ENCODE results near the gene LTN1. TPM values are rescaled to one million over a fixed set of nuclear protein-coding genes. Genes with fewer than 3 reads are reported as not detected.

Gene LTN1
- total RNA-seq, 1 experiment from 2014 or later: 23.9 TPM

- no peak overlapping the region for H2BK12ac ChIP-seq (ENCODE audit: insufficient read length, low read depth, low read length)
- H3K23me2 ChIP-seq (ENCODE audit: insufficient read length, low read depth, low read length, poor library complexity, severe bottlenecking): no peaks in the 10 kb centered on the region
- Mint-ChIP-seq H3K36me3 (ENCODE audit: insufficient read depth in 1 of 3, low read depth in 3 of 3) (peaks cover 4 to 5% (median 5%) of the 10 kb centered on the region in 3 experiments; a peak in 5 of 7 replicates), H3K4me3 (no peak overlapping the region), H3K27me3 (ENCODE audit: low read depth) (peaks cover 5% of the 10 kb centered on the region; the same call in 1 of the 2 replicates), H3K9me3 (peaks cover 4 to 12% of the 10 kb centered on the region in 2 experiments), H3K4me1 (no peaks in the 10 kb centered on the region), H3K27ac (no peak overlapping the region)
- no peak overlapping the region for H2BK20ac ChIP-seq (ENCODE audit: low read depth, low read length, poor library complexity, severe bottlenecking)
- no peak overlapping the region for H3K9ac ChIP-seq (ENCODE audit: extremely low read depth, insufficient read length, low read length)
- no peak overlapping the region for H3K56ac ChIP-seq (ENCODE audit: insufficient read length, low read depth, low read length)
- H3K4ac ChIP-seq (ENCODE audit: low read depth, low read length): no peak overlapping the region
- H3K14ac ChIP-seq (ENCODE audit: insufficient read depth, low read length): no peak overlapping the region
- H3T11ph ChIP-seq (ENCODE audit: low read length): no peak overlapping the region
- TF ChIP-seq CTCF (conservative IDR thresholded peaks at IDR 0.05): no peak
- no peak overlapping the region for H3K23ac ChIP-seq (ENCODE audit: insufficient read length, low read depth, low read length)
- no peak overlapping the region for H3K4me2 ChIP-seq (ENCODE audit: insufficient read depth, insufficient read length, low read length)
- no peak overlapping the region for H2BK120ac ChIP-seq (ENCODE audit: low read depth, low read length, poor library complexity, severe bottlenecking)
- H3K18ac ChIP-seq (ENCODE audit: insufficient read length, low read depth, low read length): no peak overlapping the region
- H2BK5ac ChIP-seq (ENCODE audit: insufficient read length, low read length): no peak overlapping the region
- no peaks in the 10 kb centered on the region for H3K9me3 ChIP-seq (ENCODE audit: control insufficient read depth, low read depth, low read length)
- no peaks in the 10 kb centered on the region for H4K20me1 ChIP-seq (ENCODE audit: control insufficient read depth, insufficient read depth, insufficient read length)
- no peak overlapping the region for H2AFZ ChIP-seq (ENCODE audit: low read length)
- no peak overlapping the region for H2BK15ac ChIP-seq (ENCODE audit: low read depth, low read length)
- no peaks in the 10 kb centered on the region for H3K79me2 ChIP-seq (ENCODE audit: insufficient read depth, low read length)
- H3K27me3 ChIP-seq (ENCODE audit: insufficient read depth, low read length): no peaks in the 10 kb centered on the region
- no CpG with 5 or more reads among the region's 3 CpGs for WGBS (ENCODE audit: extremely low coverage, insufficient read length, low lambda C conversion rate)
- no peak overlapping the region for H3K27ac ChIP-seq (ENCODE audit: insufficient read length, low read depth, low read length)
- no peaks in the 10 kb centered on the region for H3K4me1 ChIP-seq (ENCODE audit: insufficient read depth, low read length)
- H4K8ac ChIP-seq (replicated peaks; ENCODE audit: insufficient read length, low read depth, low read length): no peak overlapping the region
- H3K79me1 ChIP-seq (ENCODE audit: insufficient read depth, low read depth, low read length, poor library complexity, severe bottlenecking): no peaks in the 10 kb centered on the region
- no peak overlapping the region for H4K91ac ChIP-seq (ENCODE audit: insufficient read length, low read depth, low read length)
- no peak for DNase-seq
- no peak overlapping the region for H4K5ac ChIP-seq (ENCODE audit: insufficient read length, low read depth, low read length)
- H2AK5ac ChIP-seq (ENCODE audit: insufficient read length, low read length): no peak overlapping the region
Measured at GRCh38 chr21:29007810-29008209, 15.1 kb upstream of the LTN1 start.

Measured in H9 (cell line).